ENCODE measurements around the gene SHC2.

GRCh38 chr19:425056-425455 lies 35.8 kb downstream of the SHC2 start:
- TF ChIP-seq CTCF (IDR thresholded peaks at IDR 0.05) (no peak), POLR2A (IDR thresholded peaks at IDR 0.05) (no peak), EP300 (IDR thresholded peaks at IDR 0.05) (no peak)
